Thyroid gland (tissue), 4 donors: ENCODE results near the gene CCR5AS.

Experiments used
- POLR2A ChIP-seq, 2 donors: fragments of 450-650 bp; IDR thresholded peaks; one replicate each; pipeline ENCODE4 v1.6.1; 2017; ENCODE audit warnings: antibody characterized with exemption in 2 of 2, mild to moderate bottlenecking in 2 of 2, moderate library complexity in 1 of 2
- TF ChIP-seq, protein P1 (sequence below), 6 experiments: fragments of 200-600 bp in 3 of 6; fragments of 450-650 bp in 3 of 6; sonication (generic) in 3 of 6; IDR thresholded peaks; one replicate each; pipeline ENCODE4 v1.5.1; 2016 to 2019; ENCODE audit warnings: antibody characterized with exemption in 6 of 6, mild to moderate bottlenecking in 2 of 6, inconsistent platforms in 1 of 6, moderate library complexity in 1 of 6

GRCh38 chr3:46370839-46371518, 35.9 kb downstream of the CCR5AS start, which contains the start of gene CCR5:
- TF ChIP-seq, protein P1, sequence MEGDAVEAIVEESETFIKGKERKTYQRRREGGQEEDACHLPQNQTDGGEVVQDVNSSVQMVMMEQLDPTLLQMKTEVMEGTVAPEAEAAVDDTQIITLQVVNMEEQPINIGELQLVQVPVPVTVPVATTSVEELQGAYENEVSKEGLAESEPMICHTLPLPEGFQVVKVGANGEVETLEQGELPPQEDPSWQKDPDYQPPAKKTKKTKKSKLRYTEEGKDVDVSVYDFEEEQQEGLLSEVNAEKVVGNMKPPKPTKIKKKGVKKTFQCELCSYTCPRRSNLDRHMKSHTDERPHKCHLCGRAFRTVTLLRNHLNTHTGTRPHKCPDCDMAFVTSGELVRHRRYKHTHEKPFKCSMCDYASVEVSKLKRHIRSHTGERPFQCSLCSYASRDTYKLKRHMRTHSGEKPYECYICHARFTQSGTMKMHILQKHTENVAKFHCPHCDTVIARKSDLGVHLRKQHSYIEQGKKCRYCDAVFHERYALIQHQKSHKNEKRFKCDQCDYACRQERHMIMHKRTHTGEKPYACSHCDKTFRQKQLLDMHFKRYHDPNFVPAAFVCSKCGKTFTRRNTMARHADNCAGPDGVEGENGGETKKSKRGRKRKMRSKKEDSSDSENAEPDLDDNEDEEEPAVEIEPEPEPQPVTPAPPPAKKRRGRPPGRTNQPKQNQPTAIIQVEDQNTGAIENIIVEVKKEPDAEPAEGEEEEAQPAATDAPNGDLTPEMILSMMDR (IDR thresholded peaks at IDR 0.05) = no peak
- TF ChIP-seq POLR2A (IDR thresholded peaks at IDR 0.05) = no peak
